OCI-LY7 (cell line): Measurements from ENCODE around the gene GABPB2. TPM values are rescaled to one million over a fixed set of nuclear protein-coding genes. Genes with fewer than 3 reads are reported as not detected.

Source experiments
- BruUV-seq: library from RNA; stranded (reverse); fragments of 400-500 nt; replicated peaks from 2 replicates; lab custom pipeline; 2021; lab: Mats Ljungman, UMichigan
- CTCF ChIA-PET: fragments of 300-600 bp; sonication (Branson Sonifier 250); formaldehyde crosslinking; loops from one replicate; lab custom pipeline; 2022; ENCODE audit warnings: antibody characterized with exemption; ENCODE audit not compliant: unreplicated experiment; lab: Charles Lee
- POLR2A ChIA-PET: fragments of 300-600 bp; sonication (Branson Sonifier 250); formaldehyde crosslinking; loops from one replicate; lab custom pipeline; 2022; ENCODE audit warnings: antibody characterized with exemption; lab: Charles Lee
- DNase-seq: peaks from one replicate; pipeline ENCODE4 v3.0.0-alpha.2; 2015; ENCODE audit warnings: low spot score
- H2AFZ ChIP-seq: fragments of 200-600 bp; sonication (generic), shearing (Covaris generic); 2 replicates; pipeline ENCODE4 v1.6.1; 2014; ENCODE audit warnings: mild to moderate bottlenecking, antibody characterized with exemption, low read length, moderate library complexity
- H3K27ac ChIP-seq: fragments of 200-600 bp; sonication (generic); 2 replicates; pipeline ENCODE4 v1.5.1; 2014; ENCODE audit warnings: mixed run types, low read depth, mild to moderate bottlenecking, moderate library complexity, low read length, inconsistent platforms; ENCODE audit not compliant: poor library complexity, severe bottlenecking
- H3K36me3 ChIP-seq: fragments of 200-600 bp; sonication (generic); 2 replicates; pipeline ENCODE4 v1.6.1; 2014; ENCODE audit warnings: mild to moderate bottlenecking, antibody characterized with exemption, low read length, moderate library complexity, mixed read lengths; ENCODE audit not compliant: insufficient read depth
- H3K4me1 ChIP-seq: fragments of 200-600 bp; sonication (generic); 2 replicates; pipeline ENCODE4 v1.5.1; 2014; ENCODE audit warnings: mild to moderate bottlenecking, low read length; ENCODE audit not compliant: insufficient read depth, poor library complexity, severe bottlenecking
- H3K4me2 ChIP-seq: fragments of 200-600 bp; sonication (generic); 2 replicates; pipeline ENCODE4 v1.6.1; 2014; ENCODE audit warnings: mild to moderate bottlenecking, low read length
- H3K4me3 ChIP-seq: fragments of 200-600 bp; sonication (generic); 2 replicates; pipeline ENCODE4 v1.5.1; 2014; ENCODE audit warnings: mild to moderate bottlenecking, low read depth, low read length; ENCODE audit not compliant: poor library complexity, severe bottlenecking
- H3K79me2 ChIP-seq: fragments of 200-600 bp; sonication (generic); 2 replicates; pipeline ENCODE4 v1.6.1; 2016; ENCODE audit warnings: low read depth, mild to moderate bottlenecking, low read length, moderate library complexity, mixed read lengths; ENCODE audit not compliant: insufficient read depth
- H3K9me2 ChIP-seq: fragments of 200-600 bp; sonication (generic); 2 replicates; pipeline ENCODE4 v1.6.1; 2016; ENCODE audit warnings: mild to moderate bottlenecking, low read length, mixed read lengths; ENCODE audit not compliant: insufficient read depth
- H3K9me3 ChIP-seq: fragments of 200-600 bp; sonication (generic); 2 replicates; pipeline ENCODE4 v1.6.1; 2014; ENCODE audit warnings: mild to moderate bottlenecking, mixed run types, low read length, mixed read lengths
- H4K20me1 ChIP-seq: fragments of 200-600 bp; sonication (generic); 2 replicates; pipeline ENCODE4 v1.6.1; 2014; ENCODE audit warnings: mild to moderate bottlenecking, antibody characterized with exemption, low read length, moderate library complexity, mixed read lengths; ENCODE audit not compliant: insufficient read depth
- CTCF ChIP-seq: fragments of 200-600 bp; sonication (generic); conservative IDR thresholded peaks from 2 replicates; pipeline ENCODE4 v1.5.1; 2014; ENCODE audit warnings: mild to moderate bottlenecking, antibody characterized with exemption, low read length, moderate library complexity, mixed read lengths
- EZH2phosphoT487 ChIP-seq: fragments of 200-600 bp; sonication (generic); IDR thresholded peaks from 2 replicates; pipeline ENCODE4 v1.6.1; 2018; ENCODE audit warnings: low read depth, borderline replicate concordance, mild to moderate bottlenecking, mixed run types, antibody characterized with exemption, low read length, moderate library complexity, mixed read lengths
- intact Hi-C: fragments of 100-400 bp; cut with micrococcal nuclease; formaldehyde crosslinking; loops from one replicate; pipeline ENCODE4 v1.10.0; 2022; ENCODE audit not compliant: unreplicated experiment
- total RNA-seq, 2 experiments: library from RNA; depleted of rRNA in 1 of 2; stranded (reverse); fragments of >200 nt in 1 of 2; shearing (Covaris generic) in 1 of 2; gene quantifications; 2 replicates each; pipeline ENCODE4 v1.2.3, GENCODE V29; 2014 to 2022

GABPB2 gene
- total RNA-seq, 2 experiments from 2014 or later: 17.2 to 20.0 TPM

GRCh38 chr1:151145304-151146071 is 74.9 kb downstream of the GABPB2 start:
- TF ChIP-seq CTCF (no peak), EZH2phosphoT487 (no peak)
- Histone ChIP-seq H4K20me1 (no peaks in the 10 kb centered on the region), H3K27ac (no peak overlapping the region), H3K9me2 (no peaks in the 10 kb centered on the region), H3K4me2 (peak overlapping the region; percentile 96), H3K4me3 (peak overlapping the region; percentile 71), H3K9me3 (no peaks in the 10 kb centered on the region), H2AFZ (no peak overlapping the region), H3K4me1 (peaks cover 37% of the 10 kb centered on the region), H3K36me3 (no peaks in the 10 kb centered on the region), H3K79me2 (no peaks in the 10 kb centered on the region)
- no TSS peak for BruUV-seq
- DNase-seq: no peak
- CTCF ChIA-PET: interaction anchor here (0.6 kb wide), 1 partner anchor 29 kb away, joined by 3 read pairs; no protein-coding TSS in a partner anchor
- intact Hi-C loops: no loop called here
- POLR2A ChIA-PET: interaction anchor here (0.6 kb wide), 1 partner anchor 62 kb away, joined by 4 read pairs; no protein-coding TSS in a partner anchor

- H3K4me1 ChIP-seq: peaks cover 37% of the 10 kb centered on the region
- H2AFZ ChIP-seq: peak overlapping the region; percentile 79
- no TSS peak for BruUV-seq
- no peaks in the 10 kb centered on the region for H3K79me2 ChIP-seq
- no peak overlapping the region for H3K27ac ChIP-seq
- H3K36me3 ChIP-seq: no peaks in the 10 kb centered on the region
- peak overlapping the region; percentile 71 for H3K4me3 ChIP-seq
- no peak for DNase-seq
- TF ChIP-seq EZH2phosphoT487 (no peak), CTCF (no peak)
- POLR2A ChIA-PET: interaction anchor here (0.6 kb wide), 1 partner anchor 62 kb away, joined by 4 read pairs; no protein-coding TSS in a partner anchor
- no peaks in the 10 kb centered on the region for H3K9me2 ChIP-seq
- no peaks in the 10 kb centered on the region for H4K20me1 ChIP-seq
- intact Hi-C loops: no loop called here
- CTCF ChIA-PET: no interaction called here
- peak overlapping the region; percentile 96 for H3K4me2 ChIP-seq
- no peaks in the 10 kb centered on the region for H3K9me3 ChIP-seq
Measured at GRCh38 chr1:151146072-151146411, 75.5 kb downstream of the GABPB2 start.
